GM21723 (cell line): Measurements from ENCODE around the gene CHST12.

Experiments used
- ATAC-seq: cut with Tn5 transposase; IDR thresholded peaks from one replicate; pipeline ENCODE4 v1.9.1; 2021; ENCODE audit warnings: mild to moderate bottlenecking, moderate library complexity; ENCODE audit not compliant: unreplicated experiment

The CHST12 gene

DNA sequence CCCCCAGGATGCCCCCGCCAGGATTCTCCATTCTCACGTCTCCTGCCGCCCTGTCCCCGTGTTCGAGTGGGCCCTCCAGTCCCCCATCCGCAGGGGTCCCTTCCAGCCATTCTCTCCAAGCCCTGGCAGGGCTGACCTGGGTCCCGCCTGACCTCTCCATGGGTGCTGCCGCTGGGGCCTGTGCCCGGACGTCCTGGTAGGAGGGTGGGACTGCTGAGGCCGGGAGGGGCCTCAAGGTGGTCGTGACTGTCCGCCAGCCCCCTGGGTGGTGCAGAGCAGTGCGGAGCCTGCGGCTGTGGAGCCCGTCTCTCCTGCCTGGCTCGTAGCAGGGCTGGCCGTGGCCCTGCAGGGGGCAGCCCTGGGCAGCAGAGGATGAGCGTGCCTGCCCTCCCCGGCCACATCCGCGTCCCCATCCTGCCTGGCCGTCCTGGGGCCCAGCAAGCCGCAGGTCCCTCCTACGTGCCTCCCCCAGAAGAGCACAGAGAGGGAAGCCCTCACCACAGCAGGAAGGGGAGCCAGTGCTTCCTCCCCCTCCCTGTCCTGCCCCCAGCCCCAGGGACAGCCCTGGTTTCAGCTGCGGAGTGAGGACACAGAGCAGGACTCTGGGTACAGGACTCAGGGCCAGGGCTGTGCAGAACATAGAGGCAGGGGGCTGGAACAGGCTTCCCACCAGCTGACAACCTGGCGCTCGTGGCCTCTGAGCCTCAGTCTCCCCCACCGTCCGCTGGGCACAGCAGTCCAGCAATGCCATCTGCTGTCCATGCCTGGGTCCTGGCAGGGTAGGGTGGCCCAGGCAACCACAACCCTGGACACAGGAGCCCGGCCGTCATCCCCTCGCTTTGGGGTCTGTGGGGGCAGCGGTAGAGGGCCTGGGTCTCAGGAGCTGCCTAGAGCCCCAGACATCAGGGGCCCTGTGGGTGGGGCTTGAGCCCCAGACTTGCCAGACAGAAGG, 74.3 kb downstream of the CHST12 start:
- ATAC-seq: no peak

DNA sequence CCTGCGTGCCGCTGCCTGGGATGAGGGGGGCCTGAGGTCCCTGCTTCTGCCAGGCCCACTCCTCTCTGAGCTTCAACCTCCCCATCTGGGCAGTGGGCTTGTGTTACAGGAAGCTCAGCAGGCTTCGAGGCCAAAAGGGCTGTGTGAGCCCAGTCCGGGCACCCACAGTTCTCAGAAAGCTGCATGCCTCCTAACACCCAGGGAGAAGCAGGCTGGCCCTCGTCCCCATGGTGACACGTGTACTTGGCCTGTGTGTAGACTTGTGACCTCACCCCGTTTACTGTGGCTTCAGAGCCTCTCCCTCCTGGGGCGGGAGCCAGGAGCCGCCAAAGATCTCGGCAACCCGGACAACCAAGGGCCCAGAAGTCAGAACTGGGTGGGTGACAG, 75.0 kb downstream of the CHST12 start:
- ATAC-seq: no peak

DNA sequence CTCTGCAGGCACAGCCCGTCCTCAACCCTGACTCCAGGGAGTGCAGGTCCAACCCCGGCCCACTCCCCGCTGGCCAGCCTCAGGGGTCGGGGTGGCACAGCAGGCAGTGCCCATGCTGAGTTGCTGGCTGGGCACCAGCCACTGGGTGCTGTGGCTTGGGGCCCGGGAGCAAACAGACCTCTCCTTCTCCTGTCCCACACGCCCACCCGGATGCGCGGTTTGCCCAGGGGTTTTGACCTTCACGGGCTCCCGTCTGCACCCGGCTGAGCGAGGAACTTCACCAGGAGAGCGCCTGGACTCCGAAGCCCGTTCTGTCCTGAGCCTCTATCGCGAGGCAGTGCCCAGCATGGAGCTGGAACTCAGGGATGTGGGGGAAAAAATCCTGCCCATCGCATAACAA, 75.4 kb downstream of the CHST12 start:
- no peak for ATAC-seq

DNA sequence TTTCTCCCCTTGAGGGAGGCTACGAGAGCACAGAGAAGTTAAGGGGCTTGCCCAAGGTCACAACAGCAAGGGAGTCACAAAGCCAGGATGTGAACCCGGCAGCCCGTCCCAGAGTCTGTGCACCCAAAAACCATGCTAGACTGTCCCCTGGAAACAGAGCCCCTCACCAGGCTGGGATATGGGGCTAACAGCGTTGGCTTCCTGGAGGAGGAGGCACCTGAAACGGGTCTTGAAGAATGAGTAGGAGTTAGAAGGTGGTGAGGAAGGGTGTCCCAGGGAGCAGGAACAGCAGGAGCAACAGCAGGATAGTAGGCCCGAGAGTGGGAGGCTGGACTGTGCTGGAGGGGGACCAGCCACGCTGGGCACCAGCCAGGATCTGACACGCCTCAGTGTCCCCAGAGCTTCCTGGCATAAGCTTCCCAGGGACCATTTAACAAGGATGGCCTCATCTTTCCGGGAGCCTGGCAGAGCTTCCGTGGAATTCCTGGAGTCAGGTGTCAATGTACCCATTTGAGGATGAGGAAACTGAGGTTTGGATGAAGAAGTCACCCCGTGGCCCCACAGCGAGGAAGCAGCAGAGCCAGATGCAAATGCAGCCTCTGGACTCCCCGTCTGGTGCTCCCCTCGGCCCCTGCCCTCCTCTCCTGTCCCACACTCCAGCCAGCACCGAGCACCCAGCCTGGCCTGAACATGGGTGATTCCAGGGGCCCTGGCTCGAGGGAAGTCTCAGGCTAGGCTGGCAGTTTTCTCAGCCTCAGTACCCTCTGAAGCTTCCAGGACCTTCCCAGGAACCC, 76.1 kb downstream of the CHST12 start:
- ATAC-seq: no peak

DNA sequence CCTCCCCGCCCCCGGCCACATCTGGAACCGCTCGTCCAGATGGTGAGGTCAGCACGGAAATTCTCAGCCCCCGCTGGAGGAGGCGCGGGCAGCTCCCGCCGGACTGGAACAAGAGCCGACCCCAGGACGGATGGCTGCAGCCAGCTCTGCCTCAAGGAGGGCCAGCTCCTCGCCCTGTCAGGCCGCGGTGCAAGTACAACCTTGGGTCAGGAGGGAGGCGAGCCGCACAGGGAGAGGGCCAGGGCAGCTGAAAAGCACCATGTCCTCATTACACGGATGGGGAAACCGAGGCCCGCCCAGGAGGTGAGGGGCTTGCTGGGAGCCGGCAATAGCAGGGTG, 76.6 kb downstream of the CHST12 start:
- no peak for ATAC-seq

DNA sequence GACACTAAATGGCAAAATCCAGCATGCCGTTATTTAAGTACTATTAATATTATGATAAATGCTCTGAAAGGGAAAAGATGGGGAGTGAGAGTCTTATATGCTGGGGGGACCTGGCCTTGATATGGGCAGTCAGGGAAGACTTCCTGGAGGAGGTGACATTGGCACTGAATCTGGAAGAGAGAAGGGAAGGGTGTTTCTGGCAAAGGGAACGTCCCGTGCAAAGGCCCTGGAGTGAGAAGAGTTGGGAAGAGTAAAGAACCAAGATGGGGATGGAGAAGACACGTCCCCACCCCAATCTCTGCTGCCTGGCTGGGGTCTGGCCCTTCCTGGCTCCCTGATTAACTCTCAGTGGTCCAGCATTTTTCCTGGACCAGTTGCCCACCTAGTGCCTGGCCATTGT, 77.8 kb downstream of the CHST12 start:
- no peak for ATAC-seq

DNA sequence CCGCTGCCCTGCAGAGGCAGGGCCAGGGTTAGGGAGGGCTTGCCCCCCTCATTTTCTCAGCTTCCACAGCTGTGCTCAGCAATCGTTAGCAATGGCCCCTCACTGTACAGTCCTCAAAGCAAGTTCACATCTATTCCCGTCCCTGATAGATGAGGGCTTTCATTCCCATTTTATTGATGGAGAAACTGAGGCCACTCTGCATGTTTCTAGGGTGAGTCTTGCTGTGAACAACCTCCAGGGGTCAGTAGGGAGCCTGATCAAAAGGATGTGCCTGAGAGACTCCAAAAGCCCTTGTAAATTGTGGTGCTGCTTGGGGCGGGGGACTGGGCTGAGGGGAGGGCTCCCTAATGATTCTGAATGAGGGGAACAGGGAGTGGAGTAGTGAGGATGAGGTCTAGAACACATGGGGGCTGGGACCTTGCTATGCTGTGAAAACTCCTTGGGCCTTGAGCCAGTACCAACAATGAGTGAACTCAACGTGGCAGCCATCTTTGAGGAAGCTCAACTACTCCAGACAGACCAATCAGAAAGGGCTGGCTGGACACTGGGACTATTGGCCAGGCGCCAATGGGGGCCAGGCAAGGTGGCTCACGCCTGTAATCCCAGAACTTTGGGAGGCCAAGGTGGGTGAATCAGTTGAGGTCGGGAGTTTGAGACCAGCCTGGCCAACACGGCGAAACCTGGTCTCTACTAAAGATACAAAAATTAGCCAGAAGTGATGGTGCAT, 79.5 kb downstream of the CHST12 start:
- ATAC-seq: no peak

DNA sequence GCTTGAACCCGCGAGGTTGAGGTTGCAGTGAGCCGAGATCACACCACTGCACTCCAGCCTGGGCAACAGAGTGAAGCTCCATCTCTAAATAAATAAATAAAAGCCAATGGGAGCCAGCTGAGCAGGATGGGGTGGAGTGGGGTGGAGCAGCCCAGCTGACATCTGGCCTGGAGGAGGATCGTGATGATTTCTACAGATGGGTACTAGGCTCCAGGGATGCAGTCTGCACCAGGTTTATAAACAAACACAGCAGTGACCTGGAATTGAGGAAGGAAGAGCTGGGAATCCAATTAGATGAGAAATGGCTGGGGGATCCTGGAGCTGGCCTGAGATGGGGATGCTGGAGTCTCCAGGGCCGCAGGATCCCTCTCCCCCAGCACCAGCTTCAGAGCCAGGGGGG, 80.1 kb downstream of the CHST12 start:
- ATAC-seq: no peak

DNA sequence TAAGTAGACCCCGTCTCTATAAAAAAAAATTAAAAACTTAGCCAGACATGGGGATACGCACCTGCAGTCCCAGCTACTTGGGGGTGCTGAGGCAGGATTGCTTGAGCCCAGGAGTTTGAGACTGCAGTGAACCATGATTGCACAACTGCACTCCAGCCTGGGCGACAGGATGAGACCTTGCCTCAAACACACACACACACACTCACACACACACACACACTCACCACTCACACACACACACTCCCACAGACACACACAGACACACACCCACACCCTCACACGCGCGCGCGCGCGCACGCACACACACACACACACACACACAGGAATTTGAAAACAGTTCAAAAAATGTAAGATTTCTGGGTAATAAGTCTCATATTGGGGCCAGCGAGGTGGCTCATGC, 81.5 kb downstream of the CHST12 start:
- ATAC-seq: no peak

DNA sequence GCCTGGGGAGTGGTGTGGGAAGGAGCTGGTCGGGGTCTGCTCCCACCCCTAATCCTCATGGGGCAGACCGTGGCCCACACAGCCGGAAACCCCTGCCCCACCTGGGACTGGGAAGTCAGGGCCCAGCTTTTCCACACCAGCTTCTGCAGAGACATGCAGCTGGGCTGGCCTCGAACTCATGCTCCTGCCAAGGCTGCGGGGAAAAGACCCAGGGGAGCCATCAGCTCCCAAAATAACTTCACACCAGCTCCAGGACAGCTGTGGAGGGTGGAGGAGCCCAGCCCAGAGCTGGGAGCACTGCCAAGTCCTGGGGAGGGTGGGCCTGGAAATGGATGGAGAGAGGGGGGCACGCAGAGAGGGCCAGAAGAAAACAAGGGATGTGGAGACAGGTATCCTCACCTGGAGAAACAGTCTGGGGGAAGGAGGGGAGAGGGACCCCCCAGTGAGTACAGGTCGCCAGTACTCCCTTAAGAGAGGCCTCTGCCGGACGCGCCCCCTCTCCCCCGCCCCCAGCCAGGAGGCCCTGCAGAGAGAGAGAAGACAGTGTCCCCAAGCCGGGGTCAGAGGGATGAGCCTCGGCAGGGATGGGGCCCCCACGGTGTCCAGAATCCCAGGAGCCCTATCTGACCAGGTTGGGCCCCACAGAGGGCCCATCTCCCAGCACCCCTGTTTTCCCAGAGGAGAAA, 84.3 kb downstream of the CHST12 start:
- no peak for ATAC-seq

DNA sequence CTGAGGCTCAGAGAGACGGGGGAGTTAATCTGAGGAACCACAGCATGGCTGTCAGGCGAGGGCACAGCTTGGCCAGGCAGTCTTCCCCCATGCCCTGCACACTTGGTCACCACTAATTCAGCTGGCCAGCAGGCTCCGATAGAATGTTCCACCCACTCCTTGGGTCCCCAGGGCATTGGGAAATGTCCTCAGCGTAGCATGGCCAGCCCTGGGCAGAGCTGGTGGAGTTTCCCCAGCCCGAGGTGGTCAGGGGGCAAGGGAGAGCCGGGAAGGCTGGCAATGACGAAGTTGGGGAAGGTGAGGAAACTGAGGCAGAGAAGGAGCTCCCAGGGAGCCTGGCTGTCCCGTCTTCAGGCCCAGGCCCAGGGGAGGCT, 84.8 kb downstream of the CHST12 start:
- ATAC-seq: no peak

DNA sequence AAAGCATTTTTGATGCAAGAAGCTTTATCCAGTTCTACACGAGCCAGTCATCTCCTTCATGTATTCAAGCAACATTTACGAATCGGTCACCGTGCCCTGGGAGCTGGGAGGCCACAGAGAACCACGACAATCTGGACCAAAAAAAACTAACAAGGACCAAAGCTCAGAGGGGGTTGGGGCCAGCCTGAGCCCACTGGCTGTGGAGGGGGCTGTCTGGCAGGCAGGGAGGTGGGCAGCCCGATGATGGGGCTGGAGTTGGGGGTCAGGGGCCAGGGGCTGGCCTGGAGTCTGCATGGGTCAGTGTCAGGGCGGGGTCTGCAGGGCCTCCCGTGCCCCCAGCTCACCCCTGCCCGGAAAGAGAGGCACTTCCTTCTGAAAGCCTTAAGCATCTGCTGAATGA, 85.3 kb downstream of the CHST12 start:
- ATAC-seq: no peak

DNA sequence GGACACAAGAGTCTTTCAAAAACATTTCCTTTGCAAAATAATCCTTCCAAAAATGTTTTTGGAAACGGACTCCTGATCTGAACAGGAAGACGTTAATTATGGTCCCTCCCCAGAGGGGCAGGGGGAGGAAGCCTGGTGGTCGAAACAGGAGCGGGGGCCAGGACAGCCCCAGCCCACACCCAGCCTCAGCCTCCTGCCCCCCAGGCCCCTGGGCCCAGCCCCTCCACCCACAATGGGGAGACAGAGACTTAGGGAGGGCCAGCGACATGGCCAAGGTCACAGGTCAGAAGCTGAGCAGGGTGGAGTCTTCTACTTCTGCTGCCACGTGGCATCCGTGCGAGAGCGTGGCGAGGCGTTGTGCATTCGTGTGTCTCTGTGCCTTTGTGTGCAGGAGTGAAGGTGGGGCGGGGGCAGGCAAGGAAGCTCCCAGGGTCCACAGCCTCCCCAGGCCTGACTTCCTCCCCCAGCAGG, 86.8 kb downstream of the CHST12 start:
- no peak for ATAC-seq

DNA sequence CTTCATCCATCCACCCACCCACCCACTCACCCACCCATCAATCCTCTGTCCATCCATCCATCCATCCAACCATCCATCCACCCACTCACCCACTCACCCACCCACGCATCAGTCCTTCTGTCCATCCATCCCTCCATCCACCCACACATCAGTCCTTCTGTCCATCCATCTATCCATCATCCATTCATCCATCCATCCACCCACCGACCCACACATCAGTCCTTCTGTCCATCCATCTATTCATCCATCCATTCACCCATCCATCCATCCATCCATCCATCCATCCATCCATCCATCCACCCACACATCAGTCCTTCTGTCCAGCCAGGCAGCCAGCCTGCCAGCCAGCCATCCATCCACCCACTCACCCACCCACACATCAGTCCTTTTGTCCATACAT, 88.6 kb downstream of the CHST12 start:
- no peak for ATAC-seq

DNA sequence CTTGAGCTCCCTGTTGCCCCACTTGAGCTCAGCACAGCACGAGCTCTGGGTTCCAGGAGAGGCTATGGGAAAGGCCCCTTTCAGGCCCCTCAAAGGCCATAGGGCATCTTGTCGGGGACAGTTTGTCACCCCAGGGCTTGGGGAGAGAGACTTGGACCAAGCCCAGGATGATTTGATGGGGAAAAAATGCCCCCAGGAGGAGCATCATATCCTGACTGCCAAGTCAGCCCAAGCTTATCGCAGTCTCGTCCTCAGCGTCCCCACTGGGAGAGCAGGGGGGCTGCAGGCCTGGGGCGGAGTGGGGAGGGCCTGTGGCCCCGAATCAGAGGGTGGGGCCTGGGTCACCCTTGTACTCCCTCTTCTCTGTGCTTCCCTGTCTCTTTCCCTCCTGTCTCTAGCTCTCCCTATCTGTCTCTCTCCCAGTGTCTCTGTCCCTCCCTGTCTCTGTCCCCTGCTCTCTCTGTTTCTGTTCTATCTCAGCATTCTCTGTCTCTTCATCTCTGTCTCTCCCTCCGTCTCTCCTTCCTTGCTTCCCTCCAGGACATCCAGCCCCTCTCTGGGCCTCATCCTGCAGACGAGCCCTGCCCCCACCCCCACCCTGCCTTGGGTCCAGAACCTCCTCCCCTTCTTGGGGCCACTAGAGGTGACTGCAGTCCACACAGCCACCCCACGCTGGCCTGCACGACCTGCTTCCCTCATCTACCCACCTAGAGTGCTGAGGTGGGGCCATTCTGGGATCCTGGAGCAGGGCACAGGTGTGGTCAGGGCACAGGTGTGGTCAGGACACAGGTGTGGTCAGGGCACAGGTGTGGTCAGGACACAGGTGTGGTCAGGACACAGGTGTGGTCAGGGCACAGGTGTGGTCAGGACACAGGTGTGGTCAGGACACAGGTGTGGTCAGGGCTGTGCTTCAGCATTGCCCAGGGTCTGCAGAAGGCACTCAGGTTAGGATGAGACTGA, 90.1 kb downstream of the CHST12 start:
- no peak for ATAC-seq

DNA sequence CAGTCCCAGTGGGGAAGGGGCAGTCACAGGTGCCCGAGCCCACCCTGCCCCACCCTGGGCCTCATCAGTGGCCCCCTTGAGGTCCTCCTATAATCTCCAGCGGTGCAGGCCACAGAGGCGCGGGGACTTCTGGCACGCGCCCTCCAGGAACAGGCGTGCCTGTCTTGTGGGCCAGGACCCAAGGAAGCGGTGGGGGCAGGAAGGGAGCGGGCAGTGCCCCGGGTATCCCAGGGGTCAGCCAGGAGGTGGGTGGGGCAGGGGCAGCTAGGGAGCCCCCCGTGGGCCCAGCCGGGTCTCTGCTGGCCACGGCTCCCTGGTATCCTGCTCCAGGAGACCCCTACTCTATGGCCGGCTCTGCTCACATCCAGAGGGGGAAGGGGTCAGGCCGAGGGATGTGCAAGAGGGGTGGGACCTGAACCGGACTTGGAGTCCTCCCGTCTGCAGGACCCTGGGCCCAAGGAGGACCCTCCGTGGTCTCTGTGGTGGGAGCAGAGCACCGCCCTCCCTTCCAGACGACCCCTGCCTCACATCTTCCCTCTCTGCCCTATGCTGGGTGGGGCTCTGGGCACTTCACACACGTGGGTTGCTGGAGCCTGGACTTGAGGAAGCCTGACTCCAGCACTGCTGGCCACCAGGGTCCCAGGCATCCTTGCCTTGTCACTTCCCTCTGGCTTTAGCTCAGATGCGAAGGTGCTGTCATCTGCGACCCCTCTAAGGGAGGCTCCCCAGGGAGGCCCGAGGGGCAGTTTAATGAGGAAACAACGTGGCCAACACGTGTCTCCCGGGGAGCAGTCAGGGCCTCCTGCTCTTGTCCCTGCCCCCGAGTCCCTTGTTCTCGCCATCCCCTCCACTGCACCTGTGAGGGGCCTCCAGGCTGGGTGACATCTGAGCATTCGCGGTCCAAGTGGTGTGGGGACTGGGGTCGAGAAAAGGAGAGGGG, 91.0 kb downstream of the CHST12 start:
- ATAC-seq: no peak

DNA sequence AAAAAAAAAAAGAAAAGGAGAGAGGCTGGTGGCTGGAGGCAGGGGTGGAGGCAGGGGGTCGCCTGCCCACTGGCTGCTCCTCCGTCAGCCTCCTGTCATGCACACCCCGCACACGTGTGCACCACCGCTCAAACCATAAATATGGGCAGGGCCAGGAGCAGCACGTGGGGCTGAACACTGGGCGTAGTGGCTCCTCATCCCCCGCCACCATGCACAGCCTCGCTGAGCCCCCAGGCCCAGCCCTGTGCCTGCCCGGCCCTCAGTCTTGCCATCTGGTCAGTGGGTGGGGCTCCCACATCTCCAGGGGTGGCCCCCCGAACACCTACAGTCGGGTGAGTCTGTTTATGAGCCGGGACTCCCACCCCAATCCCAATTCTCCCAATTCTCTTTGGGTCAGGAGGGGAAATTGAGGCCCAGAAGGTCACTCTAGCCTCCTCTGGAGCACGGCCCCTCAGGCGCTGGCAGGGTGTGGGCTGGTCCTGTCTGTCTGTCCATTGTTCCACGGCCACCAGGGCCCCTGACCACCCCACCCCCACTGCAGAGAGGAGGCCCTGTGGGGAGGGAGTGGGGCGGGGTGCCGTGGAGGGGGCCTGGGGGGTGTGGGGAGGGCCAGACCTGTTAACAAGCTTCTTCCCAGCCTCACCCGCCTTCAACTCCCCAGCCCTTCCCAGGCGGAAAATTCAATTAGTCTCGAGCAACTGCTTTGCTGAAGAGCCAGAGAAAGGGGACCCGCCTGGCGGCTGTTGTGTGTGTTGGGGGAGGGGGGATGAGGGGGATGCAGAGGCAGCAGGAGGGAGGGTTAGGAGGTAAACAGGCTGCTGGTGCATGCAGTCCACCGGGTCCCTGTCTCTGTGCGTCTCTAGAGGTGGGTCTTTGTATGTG, 92.2 kb downstream of the CHST12 start:
- no peak for ATAC-seq

DNA sequence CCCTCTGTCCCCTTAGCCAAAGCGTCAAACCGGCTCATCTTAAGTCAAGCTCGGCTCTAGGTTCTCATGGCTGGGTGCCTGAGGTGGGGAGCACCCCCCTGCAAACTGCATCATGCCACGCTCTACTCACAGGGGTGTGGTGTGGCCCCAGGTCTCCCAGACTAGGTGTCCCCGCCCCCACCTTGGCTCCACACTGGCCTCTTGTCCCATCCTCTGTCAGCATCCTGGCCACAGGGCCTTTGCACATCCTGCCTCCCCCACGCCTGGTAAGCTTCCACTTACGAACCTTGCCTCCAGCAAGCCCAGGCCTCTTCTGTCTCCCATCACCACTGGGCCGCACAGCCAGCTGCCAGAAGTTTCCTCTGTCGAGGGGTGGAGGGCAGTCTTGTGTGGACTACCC, 93.0 kb downstream of the CHST12 start:
- ATAC-seq: no peak
